ENCODE results near the gene PLCB2.
A peak's percentile ranks its signal among the peaks of the same experiment; 100 is the strongest.

The PLCB2 gene

GRCh38 chr15:40289140-40289775, 18.5 kb downstream of the PLCB2 start:
- no peak for DNase-seq (ENCODE audit: low read depth)
- H3K4me3 ChIP-seq (ENCODE audit: low read depth, low read length), result no peak overlapping the region

- DNase-seq (ENCODE audit: low read depth), result no peak
- H3K4me3 ChIP-seq (ENCODE audit: low read depth, low read length), result no peak overlapping the region
Measured at GRCh38 chr15:40287968-40288367, 19.8 kb downstream of the PLCB2 start.

- no peak overlapping the region for H3K4me3 ChIP-seq (ENCODE audit: low read depth, low read length)
- DNase-seq (ENCODE audit: low read depth), result no peak
Measured at GRCh38 chr15:40287505-40287904, 20.2 kb downstream of the PLCB2 start.

GRCh38 chr15:40286794-40287193, 20.9 kb downstream of the PLCB2 start:
- no peak for DNase-seq (ENCODE audit: low read depth)
- H3K4me3 ChIP-seq (ENCODE audit: low read depth, low read length), result no peak overlapping the region

- DNase-seq (ENCODE audit: low read depth), result no peak
- no peak overlapping the region for H3K4me3 ChIP-seq (ENCODE audit: low read depth, low read length)
Measured at GRCh38 chr15:40286061-40286532, 21.6 kb downstream of the PLCB2 start.

GRCh38 chr15:40285554-40286011, 22.2 kb downstream of the PLCB2 start:
- DNase-seq (ENCODE audit: low read depth), result no peak

GRCh38 chr15:40285151-40285550, 22.6 kb downstream of the PLCB2 start:
- DNase-seq (ENCODE audit: low read depth), result no peak
- H3K4me3 ChIP-seq (ENCODE audit: low read depth, low read length), result no peak overlapping the region

More at GRCh38 chr15:40285554-40286011, 22.2 kb downstream of the PLCB2 start:
- no peak overlapping the region for H3K4me3 ChIP-seq (ENCODE audit: low read depth, low read length)

GRCh38 chr15:40283615-40284300, 24.0 kb downstream of the PLCB2 start:
- no peak overlapping the region for H3K4me3 ChIP-seq (ENCODE audit: low read depth, low read length)
- no peak for DNase-seq (ENCODE audit: low read depth)

GRCh38 chr15:40282869-40283614, 24.7 kb downstream of the PLCB2 start, which contains the start of gene ANKRD63:
Gene ANKRD63 (minus strand): TSS chr15:40283064. CDS start chr15:40282586, 478 bp downstream.
- DNase-seq (ENCODE audit: low read depth), result no peak
- peak within 1 kb of the TSS; percentile 33 for H3K4me3 ChIP-seq (ENCODE audit: low read depth, low read length)

GRCh38 chr15:40282147-40282868, 25.4 kb downstream of the PLCB2 start:
- DNase-seq (ENCODE audit: low read depth), result no peak
- peak overlapping the region; percentile 33 for H3K4me3 ChIP-seq (ENCODE audit: low read depth, low read length)

- peak overlapping the region; percentile 33 for H3K4me3 ChIP-seq (ENCODE audit: low read depth, low read length)
Measured at GRCh38 chr15:40281801-40282146, 26.0 kb downstream of the PLCB2 start.

GRCh38 chr15:40281057-40281800, 26.5 kb downstream of the PLCB2 start:
- DNase-seq (ENCODE audit: low read depth), result no peak
- H3K4me3 ChIP-seq (ENCODE audit: low read depth, low read length), result no peak overlapping the region

More at GRCh38 chr15:40281801-40282146, 26.0 kb downstream of the PLCB2 start:
- no peak for DNase-seq (ENCODE audit: low read depth)

- no peak for DNase-seq (ENCODE audit: low read depth)
- no peak overlapping the region for H3K4me3 ChIP-seq (ENCODE audit: low read depth, low read length)
Measured at GRCh38 chr15:40280260-40281056, 27.3 kb downstream of the PLCB2 start.

GRCh38 chr15:40279437-40280141, 28.1 kb downstream of the PLCB2 start:
- no peak overlapping the region for H3K4me3 ChIP-seq (ENCODE audit: low read depth, low read length)
- no peak for DNase-seq (ENCODE audit: low read depth)

- no peak for DNase-seq (ENCODE audit: low read depth)
- H3K4me3 ChIP-seq (ENCODE audit: low read depth, low read length), result no peak overlapping the region
Measured at GRCh38 chr15:40278026-40278425, 29.7 kb downstream of the PLCB2 start.

GRCh38 chr15:40277471-40277870, 30.3 kb downstream of the PLCB2 start:
- DNase-seq (ENCODE audit: low read depth), result no peak
- H3K4me3 ChIP-seq (ENCODE audit: low read depth, low read length), result no peak overlapping the region

- H3K4me3 ChIP-seq (ENCODE audit: low read depth, low read length), result no peak overlapping the region
- DNase-seq (ENCODE audit: low read depth), result no peak
Measured at GRCh38 chr15:40276927-40277326, 30.8 kb downstream of the PLCB2 start.

GRCh38 chr15:40275954-40276353, 31.8 kb downstream of the PLCB2 start:
- DNase-seq (ENCODE audit: low read depth), result no peak
- H3K4me3 ChIP-seq (ENCODE audit: low read depth, low read length), result no peak overlapping the region

All from skeletal muscle cell (primary cell).